NCI-H82 treated with DMSO at 0.1 percent for 48 hours (cell line): ENCODE results near the gene KCNIP2.
"Not testable (repeated sequence)": the region's sequence is repeated elsewhere in the genome, so short reads cannot be mapped to it uniquely, and the experiment has no call there.

Experiments
- DNase-seq: peaks from one replicate; lab custom pipeline; 2025; ENCODE audit not compliant: unreplicated experiment; lab: John Stamatoyannopoulos, UW

KCNIP2 gene

GRCh38 chr10:101828766-101829551 lies 14.6 kb downstream of the KCNIP2 start:
- DNase-seq = no peak

GRCh38 chr10:101827919-101828600 lies 15.5 kb downstream of the KCNIP2 start:
- DNase-seq = no peak

GRCh38 chr10:101826852-101827434 lies 16.7 kb downstream of the KCNIP2 start:
- DNase-seq = no peak

- no peak for DNase-seq
Observed at GRCh38 chr10:101824736-101825135, 18.9 kb downstream of the KCNIP2 start.

- no peak for DNase-seq
Observed at GRCh38 chr10:101818872-101819633, 24.5 kb downstream of the KCNIP2 start.

- DNase-seq = peak; percentile 99
Observed at GRCh38 chr10:101818119-101818871, 25.3 kb downstream of the KCNIP2 start, which contains the start of gene OGA. Gene OGA, minus strand, starts transcription at chr10:101818444. Its CDS starts 422 bp downstream, at chr10:101818022.

- DNase-seq = peak; percentile 26
Observed at GRCh38 chr10:101817337-101818118, 26.1 kb downstream of the KCNIP2 start.

GRCh38 chr10:101816913-101817336 lies 26.7 kb downstream of the KCNIP2 start:
- no peak for DNase-seq

GRCh38 chr10:101816376-101816775 lies 27.2 kb downstream of the KCNIP2 start:
- DNase-seq = no peak

GRCh38 chr10:101814466-101815071 lies 29.0 kb downstream of the KCNIP2 start:
- DNase-seq = no peak

- DNase-seq = peak; percentile 36
Observed at GRCh38 chr10:101812606-101813005, 31.0 kb downstream of the KCNIP2 start.

- DNase-seq = no peak
Observed at GRCh38 chr10:101807158-101807557, 36.4 kb downstream of the KCNIP2 start.

- DNase-seq = no peak
Observed at GRCh38 chr10:101803511-101803910, 40.1 kb downstream of the KCNIP2 start.

GRCh38 chr10:101797403-101798059 lies 46.1 kb downstream of the KCNIP2 start:
- DNase-seq = no peak

GRCh38 chr10:101793526-101793925 lies 50.1 kb downstream of the KCNIP2 start:
- DNase-seq = no peak

GRCh38 chr10:101789686-101790085 lies 53.9 kb downstream of the KCNIP2 start:
- no peak for DNase-seq

- DNase-seq = not testable (repeated sequence)
Observed at GRCh38 chr10:101789231-101789630, 54.4 kb downstream of the KCNIP2 start.

- DNase-seq = no peak
Observed at GRCh38 chr10:101785801-101786200, 57.8 kb downstream of the KCNIP2 start.

GRCh38 chr10:101784558-101784957 lies 59.0 kb downstream of the KCNIP2 start:
- DNase-seq = no peak
